ENCODE data around the gene GID8.

The GID8 gene

GRCh38 chr20:62892348-62893304, 45.3 kb upstream of the GID8 start:
- no peak for TF ChIP-seq CTCF (conservative IDR thresholded peaks at IDR 0.05; ENCODE audit: low read depth, low read length)
- H3K4me3 ChIP-seq (ENCODE audit: low read depth, low read length) = no peak overlapping the region
- no peak for DNase-seq (ENCODE audit: low read depth)

GRCh38 chr20:62893700-62894099, 44.2 kb upstream of the GID8 start:
- TF ChIP-seq CTCF (conservative IDR thresholded peaks at IDR 0.05; ENCODE audit: low read depth, low read length) = peak; percentile 49
- DNase-seq (ENCODE audit: low read depth) = no peak
- H3K4me3 ChIP-seq (ENCODE audit: low read depth, low read length) = no peak overlapping the region

GRCh38 chr20:62894261-62894660, 43.7 kb upstream of the GID8 start:
- TF ChIP-seq CTCF (conservative IDR thresholded peaks at IDR 0.05; ENCODE audit: low read depth, low read length) = no peak
- DNase-seq (ENCODE audit: low read depth) = no peak
- no peak overlapping the region for H3K4me3 ChIP-seq (ENCODE audit: low read depth, low read length)

GRCh38 chr20:62895539-62895938, 42.4 kb upstream of the GID8 start:
- no peak for DNase-seq (ENCODE audit: low read depth)
- H3K4me3 ChIP-seq (ENCODE audit: low read depth, low read length) = no peak overlapping the region
- no peak for TF ChIP-seq CTCF (conservative IDR thresholded peaks at IDR 0.05; ENCODE audit: low read depth, low read length)

- TF ChIP-seq CTCF (conservative IDR thresholded peaks at IDR 0.05; ENCODE audit: low read depth, low read length) = no peak
- no peak for DNase-seq (ENCODE audit: low read depth)
- H3K4me3 ChIP-seq (ENCODE audit: low read depth, low read length) = no peak overlapping the region
Measured at GRCh38 chr20:62896526-62896925, 41.4 kb upstream of the GID8 start.

GRCh38 chr20:62897666-62898065, 40.3 kb upstream of the GID8 start:
- no peak overlapping the region for H3K4me3 ChIP-seq (ENCODE audit: low read depth, low read length)
- TF ChIP-seq CTCF (conservative IDR thresholded peaks at IDR 0.05; ENCODE audit: low read depth, low read length) = no peak
- no peak for DNase-seq (ENCODE audit: low read depth)
